Measurements from ENCODE around the gene CAMKMT.

The CAMKMT gene

DNA sequence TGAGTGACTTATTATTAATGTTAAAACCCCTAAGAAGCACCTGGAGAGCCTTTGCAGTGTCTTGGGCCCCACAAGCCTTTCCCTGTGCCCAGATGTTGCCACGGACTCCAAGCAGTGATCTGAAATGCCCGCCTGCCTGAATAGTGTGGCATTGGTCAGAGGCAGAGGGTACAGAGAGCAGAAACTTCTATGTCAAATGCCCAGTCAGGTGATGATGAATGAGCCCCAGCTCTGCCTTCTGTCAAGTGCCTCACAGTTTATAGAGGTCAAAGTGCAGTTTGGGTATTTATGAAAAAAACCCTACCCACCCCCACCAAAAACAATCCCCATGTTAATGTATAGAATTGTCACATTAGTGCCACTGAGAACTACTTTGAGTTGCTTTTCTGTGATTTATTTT lies 409.8 kb downstream of the CAMKMT start:
- no peak for DNase-seq (ENCODE audit: low read depth in 2 of 2)

DNA sequence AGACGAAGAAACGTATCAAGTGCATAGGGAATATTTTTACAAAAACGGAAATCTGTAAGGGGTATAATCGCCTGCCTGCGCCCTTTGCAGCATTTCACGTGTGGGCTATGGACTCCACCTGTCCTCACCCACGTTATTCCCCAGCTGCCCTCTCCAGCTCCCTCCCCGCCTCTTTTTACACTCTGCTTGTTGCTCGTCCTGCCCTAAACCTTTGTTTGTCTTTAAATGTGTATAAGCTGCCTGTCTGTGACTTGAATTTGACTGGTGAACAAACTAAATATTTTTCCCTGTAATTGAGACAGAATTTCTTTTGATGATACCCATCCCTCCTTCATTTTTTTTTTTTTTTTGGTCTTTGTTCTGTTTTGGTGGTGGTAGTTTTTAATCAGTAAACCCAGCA lies 410.4 kb downstream of the CAMKMT start:
- no peak for DNase-seq (ENCODE audit: low read depth in 2 of 2)

DNA sequence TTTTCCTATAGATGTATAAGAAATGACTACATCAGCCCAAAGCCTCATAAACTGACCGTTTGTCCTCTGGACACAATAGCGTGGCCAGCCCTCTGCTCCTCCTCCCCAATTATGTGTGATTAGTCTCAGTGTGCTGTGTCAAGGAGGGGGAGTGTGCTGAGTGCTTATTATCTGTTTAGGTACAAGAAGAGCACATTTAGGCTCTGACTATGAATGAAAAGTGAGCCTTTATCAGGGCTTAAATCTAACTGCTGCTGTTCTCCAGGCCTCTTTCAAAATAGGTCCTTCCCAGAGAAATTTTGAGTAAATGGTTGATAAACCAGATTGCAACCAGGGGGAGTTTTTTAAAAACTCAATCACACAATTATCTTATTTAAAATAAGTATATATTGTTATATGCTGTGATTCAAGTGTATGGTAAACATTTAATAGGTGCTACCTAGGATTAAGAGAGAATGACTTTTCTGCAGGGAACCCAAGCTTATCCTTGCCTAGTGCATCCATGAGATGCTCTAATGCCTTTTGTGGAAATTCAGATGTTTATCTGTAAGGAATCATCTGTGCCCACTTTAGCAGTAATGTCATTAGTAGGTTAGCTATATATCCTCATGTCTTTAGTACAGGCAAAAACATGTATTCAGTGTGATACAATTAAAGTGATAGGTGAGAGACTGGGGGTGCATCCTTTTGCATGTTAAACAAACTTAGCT lies 411.1 kb downstream of the CAMKMT start:
- DNase-seq (ENCODE audit: low read depth in 2 of 2): no peak

DNA sequence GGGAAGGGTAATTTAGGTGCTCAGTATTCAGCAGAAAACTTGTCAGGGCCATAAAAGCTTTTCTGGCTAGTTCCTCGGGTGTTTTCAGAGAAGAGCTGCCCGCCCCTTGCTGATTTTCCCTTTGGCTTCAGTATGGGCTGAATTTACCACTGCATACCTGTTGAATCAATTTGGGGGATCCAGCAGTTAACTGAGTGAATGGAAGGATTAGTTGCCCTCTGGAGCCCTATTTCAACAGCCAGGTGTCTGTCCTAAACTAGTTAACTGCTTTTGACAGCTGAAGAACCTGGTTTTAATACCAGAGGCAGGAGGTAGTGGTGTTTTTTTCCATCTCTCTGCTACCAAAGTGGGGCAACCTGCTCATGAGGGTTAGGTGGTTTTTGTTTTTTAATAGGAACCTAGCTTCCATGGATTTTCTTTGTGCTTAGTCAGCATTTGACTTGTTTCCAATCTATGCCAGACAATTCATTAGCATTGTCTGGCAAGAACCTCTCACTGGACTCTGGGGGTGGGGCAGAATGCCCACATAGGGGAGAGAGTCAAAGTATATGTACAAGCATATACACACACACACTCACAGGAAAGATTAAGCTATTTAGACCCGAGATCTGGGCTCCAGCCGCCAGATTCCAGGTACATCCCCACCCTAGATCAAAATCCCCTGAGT lies 413.2 kb downstream of the CAMKMT start:
- no peak for DNase-seq (ENCODE audit: low read depth in 2 of 2)

DNA sequence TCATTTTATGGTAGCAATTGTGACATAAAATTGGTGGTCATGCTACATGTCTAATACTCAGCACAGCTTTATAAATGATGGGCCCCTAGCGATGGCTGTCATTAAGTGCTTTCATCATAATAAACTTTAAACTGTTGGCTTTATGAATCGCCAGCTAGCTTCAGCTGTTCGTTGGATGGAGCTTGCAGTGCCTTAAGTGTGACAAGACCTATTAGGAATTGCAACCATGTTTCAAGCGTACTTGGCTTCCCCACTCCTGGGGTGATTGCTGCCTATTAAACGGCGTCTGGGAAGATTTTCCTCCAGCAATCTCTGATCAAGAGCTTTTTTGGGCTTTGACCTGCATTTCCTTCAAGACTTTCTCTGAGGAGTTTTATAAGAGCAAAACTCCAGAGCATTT lies 415.3 kb downstream of the CAMKMT start:
- DNase-seq (ENCODE audit: low read depth in 2 of 2): no peak

- DNase-seq (ENCODE audit: low read depth in 2 of 2): no peak
Measured at GRCh38 chr2:44777537-44777936, 415.8 kb downstream of the CAMKMT start.

- no peak for DNase-seq (ENCODE audit: low read depth in 2 of 2)
Measured at GRCh38 chr2:44778221-44778654, 416.5 kb downstream of the CAMKMT start.

DNA sequence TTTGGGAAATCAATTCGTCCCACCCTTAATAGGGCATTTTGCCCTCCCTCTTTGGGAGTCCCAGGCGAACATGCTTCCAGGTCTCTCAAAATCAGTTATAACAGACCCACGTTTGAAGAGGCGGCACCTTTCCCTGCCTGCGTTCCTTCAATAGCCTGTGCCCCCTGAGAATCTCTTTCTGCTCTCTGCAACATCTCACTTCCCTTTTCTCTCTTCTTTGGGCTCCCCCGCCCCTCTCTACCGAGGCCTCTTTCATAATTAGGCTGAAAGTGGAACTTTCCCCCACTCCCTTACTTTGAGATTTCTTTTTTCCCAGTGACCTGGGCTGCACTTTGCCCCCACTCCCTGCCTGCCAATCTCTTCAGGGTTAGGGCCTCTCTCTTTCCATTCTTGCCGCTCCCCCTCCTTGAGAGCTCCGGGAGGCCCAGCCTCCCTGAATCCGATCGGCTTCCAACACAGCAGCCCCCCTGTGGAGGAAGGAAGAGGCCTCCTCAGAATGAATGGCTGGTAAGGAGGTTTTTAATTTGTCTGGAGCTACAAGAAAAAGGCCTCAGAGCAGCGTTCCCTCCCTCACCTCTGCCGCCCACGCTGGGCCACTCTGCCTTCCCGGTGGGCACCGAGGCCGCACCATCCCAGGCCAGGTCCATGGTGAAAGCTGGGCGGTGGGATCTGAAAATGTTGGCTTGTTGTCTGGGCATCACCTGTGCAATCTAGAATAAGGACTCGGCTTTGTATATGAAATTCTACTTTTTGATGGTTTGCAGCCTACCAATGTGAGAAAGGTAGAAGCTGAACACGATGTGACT lies 417.1 kb downstream of the CAMKMT start:
- no peak for DNase-seq (ENCODE audit: low read depth in 2 of 2)

DNA sequence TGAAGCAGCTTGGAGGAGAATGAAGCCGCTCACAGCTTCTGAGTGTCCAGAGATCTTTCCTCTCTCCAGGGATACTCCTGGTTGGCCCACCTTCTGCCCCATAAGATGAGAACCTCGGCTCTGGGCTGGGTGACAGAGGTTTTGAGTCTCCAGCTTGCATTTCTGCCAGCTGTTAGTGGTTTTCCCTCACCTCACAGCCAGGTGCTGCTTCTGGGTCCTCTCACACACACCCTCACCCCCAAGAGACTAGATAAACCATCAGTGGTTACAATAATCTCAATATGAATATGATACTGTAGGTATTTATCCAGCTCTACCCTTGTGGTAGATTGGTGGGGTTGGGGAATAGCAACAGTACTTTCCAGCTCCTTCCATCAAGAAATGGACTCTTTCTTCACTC lies 418.0 kb downstream of the CAMKMT start:
- no peak for DNase-seq (ENCODE audit: low read depth in 2 of 2)

- no peak for DNase-seq (ENCODE audit: low read depth in 2 of 2)
Measured at GRCh38 chr2:44780406-44780805, 418.7 kb downstream of the CAMKMT start.

- no peak for DNase-seq (ENCODE audit: low read depth in 2 of 2)
Measured at GRCh38 chr2:44785433-44785832, 423.7 kb downstream of the CAMKMT start.

DNA sequence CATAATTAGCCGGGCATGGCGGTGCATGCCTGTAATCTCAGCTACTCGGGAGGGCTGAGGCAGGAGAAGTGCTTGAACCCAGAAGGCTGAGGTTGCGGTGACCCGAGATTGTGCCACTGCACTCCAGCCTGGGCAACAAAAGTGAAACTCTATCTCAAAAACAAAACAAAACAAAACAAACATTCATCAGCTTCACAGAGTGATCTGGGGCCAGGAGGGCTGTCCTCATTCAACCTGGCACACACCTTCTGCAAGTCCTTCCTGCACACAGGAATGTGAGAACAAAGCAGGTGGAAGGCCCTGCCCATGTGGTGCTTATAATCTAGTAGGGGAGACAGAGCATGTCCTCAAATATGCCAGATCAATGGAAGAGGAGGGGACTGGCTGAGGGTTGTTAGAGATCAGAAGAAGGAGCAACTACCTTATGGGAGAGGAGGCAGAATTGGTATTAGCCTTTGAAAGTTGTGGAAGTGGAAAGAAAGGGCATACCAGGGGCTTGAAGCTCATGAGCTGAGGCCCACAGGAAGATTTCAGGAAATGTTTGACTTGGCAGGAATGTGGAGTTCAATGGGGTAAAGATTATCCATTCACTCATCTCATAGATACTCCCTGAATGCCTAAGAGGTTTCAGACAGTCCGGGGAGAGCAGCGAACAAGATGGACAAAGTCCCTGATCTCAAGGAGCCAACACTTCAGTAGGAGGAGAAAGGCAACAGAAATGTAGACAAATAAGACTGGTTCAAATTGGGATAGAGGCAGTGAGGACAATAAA lies 424.5 kb downstream of the CAMKMT start:
- DNase-seq (ENCODE audit: low read depth in 2 of 2): no peak

GRCh38 chr2:44786817-44787214 lies 425.1 kb downstream of the CAMKMT start:
- no peak for DNase-seq (ENCODE audit: low read depth in 2 of 2)

DNA sequence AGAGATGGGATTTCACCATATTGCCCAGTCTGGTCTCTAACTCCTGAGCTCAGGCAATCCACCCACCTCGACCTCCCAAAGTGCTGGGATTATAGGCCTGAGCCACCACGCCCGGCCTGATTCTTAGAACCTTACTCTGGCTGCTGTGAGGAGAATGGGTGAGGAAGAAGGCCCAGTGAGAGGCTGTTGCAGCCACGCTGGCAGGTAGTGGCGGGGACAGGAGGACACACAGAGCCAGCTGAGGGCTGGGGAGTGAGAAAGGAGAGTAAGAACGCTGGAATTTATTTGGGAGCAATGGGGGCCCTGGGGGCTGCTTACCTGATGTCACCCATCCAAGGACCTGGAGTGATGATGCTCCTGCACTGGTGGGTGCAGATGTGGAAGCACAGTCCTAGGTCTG lies 425.9 kb downstream of the CAMKMT start:
- DNase-seq (ENCODE audit: low read depth in 2 of 2): no peak

DNA sequence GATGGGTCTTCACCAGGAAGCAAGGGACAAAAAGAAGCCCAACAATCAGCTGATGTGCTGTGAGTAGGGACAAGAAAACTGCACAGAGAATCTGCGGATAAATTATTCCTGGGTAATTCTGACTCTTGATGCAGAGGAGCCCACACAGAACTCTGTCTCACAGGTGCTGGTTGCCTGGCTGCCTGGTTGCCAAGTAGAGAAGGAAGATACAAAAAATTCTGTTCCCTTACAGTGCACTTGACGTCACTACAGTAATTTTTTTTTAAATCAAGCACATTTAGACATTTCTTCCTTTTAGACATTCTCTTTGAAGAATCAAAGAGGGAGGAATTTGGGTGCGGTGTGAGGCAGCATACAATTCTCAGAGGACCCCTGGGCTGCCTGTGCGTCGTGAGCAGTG lies 427.7 kb downstream of the CAMKMT start:
- no peak for DNase-seq (ENCODE audit: low read depth in 2 of 2)

- DNase-seq (ENCODE audit: low read depth in 2 of 2): no peak
Measured at GRCh38 chr2:44789971-44790721, 428.4 kb downstream of the CAMKMT start.

GRCh38 chr2:44793322-44793870 lies 431.6 kb downstream of the CAMKMT start:
- DNase-seq (ENCODE audit: low read depth in 2 of 2): no peak

DNA sequence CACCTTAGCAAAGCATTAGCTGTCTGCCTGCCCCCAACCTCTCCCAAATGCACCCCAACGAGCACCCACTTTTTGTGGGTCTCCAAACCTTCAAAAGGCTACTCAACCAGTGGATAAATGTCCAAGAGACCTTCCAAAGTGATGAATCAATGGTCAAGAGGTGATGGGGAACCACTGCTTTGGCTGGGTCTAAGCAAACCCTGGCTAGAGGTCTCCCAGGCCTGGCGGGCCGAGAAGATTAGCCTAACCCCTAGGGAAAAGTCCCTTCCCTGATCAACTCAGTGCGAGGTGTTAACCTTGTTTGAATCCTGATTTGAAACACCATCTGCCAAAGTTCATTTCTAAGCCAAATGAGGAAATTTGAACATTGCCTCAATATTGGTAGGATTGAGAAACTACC lies 435.0 kb downstream of the CAMKMT start:
- DNase-seq (ENCODE audit: low read depth in 2 of 2): no peak

DNA sequence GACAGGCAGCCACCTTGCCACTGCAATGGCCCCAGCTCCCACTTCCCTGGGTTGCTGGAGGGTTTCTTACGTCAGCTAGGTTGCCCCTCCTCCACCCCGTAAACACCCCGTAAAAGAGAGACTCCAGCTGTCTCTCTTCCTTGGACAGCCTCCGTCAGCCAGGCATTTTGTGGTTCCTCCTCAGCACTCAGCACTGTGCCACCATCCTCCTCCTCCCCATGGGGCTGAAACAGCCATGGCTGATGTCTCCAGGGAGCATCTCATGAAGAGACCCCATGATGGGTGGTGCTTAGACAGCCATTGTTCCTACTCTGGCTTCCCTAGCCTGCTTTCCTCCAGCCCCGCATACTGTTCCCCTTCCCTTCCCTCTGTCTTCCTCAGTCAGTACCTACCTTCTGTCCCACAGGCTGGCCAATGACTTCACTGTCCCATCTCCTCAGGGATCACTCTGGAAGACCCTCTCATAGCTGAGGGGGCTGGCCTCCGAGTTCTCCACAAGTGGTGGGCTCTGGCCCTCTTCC lies 436.5 kb downstream of the CAMKMT start:
- no peak for DNase-seq (ENCODE audit: low read depth in 2 of 2)

- DNase-seq (ENCODE audit: low read depth in 2 of 2): no peak
Measured at GRCh38 chr2:44799105-44799504, 437.4 kb downstream of the CAMKMT start.

DNA sequence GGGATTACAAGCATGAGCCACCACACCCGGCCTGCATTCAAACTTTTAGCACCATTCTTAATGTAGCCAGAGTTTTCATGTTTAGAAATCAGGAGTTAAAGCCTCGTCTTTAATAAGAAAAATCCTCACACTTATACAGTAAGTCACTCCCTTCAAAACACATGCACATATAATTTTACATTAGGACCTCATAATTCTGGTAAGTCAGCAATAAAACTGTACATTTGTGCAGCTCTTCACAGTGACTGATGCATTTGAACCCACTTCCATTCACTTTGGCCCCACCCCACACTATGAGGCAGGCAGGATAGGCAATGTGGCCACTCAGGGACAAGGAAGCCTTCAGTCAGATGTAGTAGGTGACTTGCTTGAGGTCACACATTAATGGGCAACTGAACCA lies 438.0 kb downstream of the CAMKMT start:
- DNase-seq (ENCODE audit: low read depth in 2 of 2): no peak

All from stimulated activated CD8-positive, alpha-beta memory T cell treated with anti-CD3 and anti-CD28 coated beads, Interleukin-7, amount 100 ng/mL, for 4 hours (primary cell).